Stimulated activated CD8-positive, alpha-beta memory T cell treated with anti-CD3 and anti-CD28 coated beads, Interleukin-7, amount 100 ng/mL, for 1 hour (primary cell): ENCODE results near the gene MCIDAS.

ENCODE experiments used
- DNase-seq, 2 donors: peaks; one replicate each; pipeline ENCODE4 v3.0.0-alpha.2; 2020; ENCODE audit warnings: low read depth in 2 of 2

MCIDAS gene

DNA sequence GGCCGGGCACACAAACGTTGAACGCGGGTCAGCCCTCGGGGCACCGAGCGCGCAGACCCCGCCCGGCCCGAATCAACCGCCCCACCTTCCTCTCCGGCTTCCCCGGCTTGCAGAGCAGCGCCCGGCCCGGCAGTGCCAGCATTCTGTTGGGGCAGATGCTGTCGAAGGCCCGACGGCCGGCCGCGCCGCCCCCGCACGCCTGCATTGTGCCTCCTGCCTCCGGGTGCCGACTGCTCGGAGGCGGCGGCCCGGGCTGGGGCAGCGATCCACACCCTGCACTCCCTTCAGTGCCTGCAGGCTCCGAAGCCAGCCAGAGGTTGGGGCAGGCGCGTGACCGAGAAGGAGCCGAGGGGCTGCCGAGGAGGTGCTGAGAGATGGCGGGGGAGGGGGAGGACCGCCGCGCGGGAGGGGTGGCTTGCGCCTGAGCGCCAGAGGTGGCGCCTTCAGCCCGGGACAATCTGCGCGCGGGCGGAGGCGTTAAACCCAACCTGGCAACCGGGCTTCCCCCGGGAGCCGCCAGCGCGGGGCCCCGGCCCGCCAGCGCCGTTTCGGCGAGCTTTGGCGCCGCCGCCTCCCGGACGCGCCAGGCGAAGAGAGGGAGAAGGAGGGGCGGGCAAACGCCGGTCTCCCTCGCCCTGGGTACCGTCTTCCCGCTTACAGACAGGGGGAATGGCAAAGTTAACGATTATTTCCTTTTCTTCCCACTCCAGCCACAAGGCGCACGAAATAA, at the start of gene MCIDAS:
MCIDAS (minus strand) TSS at position 382 of the 730 bp plus-strand sequence; CDS start at position 205, 177 bp downstream.
- DNase-seq, result no peak

DNA sequence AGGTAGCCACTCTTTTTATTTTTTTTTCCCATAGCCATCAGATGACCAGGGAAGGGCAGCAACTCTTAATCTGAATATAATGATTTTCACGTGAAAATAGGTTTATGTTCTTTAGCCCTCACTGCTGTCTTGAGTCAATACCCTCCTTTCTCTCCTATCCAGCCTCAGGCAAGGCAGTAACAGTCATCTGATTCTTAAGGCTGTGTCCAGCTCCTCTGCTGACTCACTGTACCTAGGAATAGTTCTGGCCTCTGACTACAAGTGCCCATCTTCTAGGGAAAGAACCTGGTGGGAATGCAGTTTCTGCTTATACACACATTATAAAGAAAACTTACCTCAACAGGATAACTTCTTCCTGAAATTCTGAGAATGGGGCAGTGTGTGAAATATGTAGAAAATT, 49.7 kb upstream of the MCIDAS start:
- no peak for DNase-seq

- DNase-seq, result no peak
These were observed 31.2 kb upstream of the MCIDAS start for GRCh38 chr5:55258339-55258738.

- no peak for DNase-seq
These were observed 27.7 kb upstream of the MCIDAS start for GRCh38 chr5:55254802-55255201.

GRCh38 chr5:55250064-55250463, 22.9 kb upstream of the MCIDAS start:
- DNase-seq, result no peak

DNA sequence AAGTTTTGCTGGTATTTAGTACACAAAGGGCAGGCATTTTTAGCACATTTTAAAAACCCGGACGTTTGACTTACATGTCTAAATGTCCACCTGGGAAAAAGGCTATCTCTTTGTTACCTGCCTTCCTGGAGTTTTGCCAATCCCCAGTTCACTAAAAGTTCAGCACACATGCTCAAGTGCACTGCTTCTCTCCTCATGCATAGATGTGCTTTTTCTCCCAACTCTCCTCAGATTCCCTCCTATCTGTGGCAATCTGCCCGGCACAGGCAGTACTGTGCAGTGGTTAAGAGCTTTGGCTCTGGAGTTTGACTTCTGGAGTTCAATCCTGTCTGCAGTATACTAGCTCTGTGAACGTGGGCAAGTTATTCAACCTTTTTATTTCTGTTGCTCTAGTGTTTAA, 14.6 kb upstream of the MCIDAS start:
- no peak for DNase-seq

GRCh38 chr5:55236800-55237199, 9.7 kb upstream of the MCIDAS start:
- DNase-seq, result no peak

DNA sequence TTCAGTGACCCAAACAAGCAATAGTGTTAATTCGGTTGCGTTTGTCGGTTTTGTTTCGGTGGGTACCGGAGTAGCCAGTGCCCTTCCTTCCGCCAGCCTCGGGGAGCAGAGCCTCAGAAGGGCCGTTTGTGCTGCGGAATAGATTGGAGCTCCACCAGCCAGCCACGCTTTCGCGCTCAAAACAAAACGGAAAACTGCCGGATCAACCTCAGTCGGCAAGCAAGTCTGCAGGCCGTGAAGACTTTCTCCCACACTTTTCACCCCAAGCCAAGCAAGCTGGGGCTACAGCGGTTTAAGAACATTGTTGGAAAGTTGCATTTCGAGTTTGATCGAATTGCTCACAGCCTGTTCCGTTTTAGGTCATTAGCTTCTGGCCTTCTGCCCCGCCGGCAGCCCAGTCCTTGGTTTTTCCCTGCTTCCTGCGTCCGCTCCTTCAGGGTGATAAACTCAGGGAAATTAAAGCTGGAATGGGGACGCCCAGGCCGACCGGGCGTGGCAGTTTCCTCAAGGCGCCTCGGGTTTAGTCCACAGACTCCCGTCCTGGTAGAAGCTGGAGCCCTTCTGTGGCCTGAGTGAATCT, 7.1 kb upstream of the MCIDAS start:
- DNase-seq, result no peak

GRCh38 chr5:55232985-55233928, 6.1 kb upstream of the MCIDAS start, which contains the start of gene CCNO:
CCNO (minus strand) TSS chr5:55233608; CDS start chr5:55233523, 85 bp downstream.
- no peak for DNase-seq

DNA sequence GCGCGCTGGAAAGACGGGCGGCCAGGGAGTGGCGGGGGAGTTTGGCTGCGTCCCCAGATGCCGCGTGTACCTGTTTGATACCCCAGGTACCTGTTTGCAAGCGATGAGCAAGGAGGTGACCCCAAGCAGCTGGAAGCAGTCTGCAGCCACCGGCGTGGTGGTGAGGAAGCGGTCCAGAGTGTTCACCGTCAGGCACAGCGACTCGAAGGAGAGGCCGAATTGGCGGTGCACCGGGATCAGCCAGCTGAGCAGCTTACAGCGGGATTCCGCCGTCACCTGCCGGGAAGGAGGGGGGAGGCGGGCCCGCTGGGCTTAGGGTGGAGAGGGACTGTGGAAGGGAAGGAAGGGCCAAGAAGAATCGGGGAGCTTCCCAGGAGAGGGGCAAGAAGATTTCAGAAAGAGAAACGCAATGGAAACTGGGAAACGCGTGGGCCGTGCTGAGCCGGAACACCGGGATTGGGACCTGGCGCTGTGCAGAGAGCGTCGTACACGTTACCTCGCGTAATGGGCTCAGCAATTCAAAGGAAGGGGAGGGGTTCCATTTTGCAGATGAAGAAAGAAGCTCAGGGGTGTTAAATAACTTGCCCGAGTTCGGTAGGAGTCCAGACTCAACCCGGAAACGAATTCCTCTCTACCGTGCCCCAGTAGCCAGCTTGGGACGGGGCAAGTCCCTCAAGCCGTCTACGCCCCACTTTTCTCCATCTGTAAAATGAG, 5.3 kb upstream of the MCIDAS start:
- no peak for DNase-seq

DNA sequence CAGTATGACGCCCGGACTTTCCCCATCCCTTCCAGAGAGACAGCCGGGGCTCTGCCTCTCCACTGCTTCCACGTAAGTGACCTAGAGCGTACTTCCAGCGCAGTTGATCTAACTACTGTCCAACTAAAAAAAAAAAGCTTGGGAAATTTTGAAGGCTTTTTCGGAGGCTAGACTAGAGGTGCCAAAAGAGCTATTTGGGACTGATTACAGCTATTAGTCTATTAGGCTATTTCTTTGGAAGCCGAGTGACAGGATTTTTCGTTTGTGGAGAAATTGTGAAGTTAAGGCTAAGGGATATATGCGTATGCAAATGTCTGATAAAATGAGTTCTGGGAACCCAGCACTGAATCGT, 4.8 kb upstream of the MCIDAS start:
- no peak for DNase-seq

- no peak for DNase-seq
These were observed 4.2 kb upstream of the MCIDAS start for GRCh38 chr5:55231029-55231918.

- no peak for DNase-seq
These were observed 3.0 kb upstream of the MCIDAS start for GRCh38 chr5:55230086-55230629.

DNA sequence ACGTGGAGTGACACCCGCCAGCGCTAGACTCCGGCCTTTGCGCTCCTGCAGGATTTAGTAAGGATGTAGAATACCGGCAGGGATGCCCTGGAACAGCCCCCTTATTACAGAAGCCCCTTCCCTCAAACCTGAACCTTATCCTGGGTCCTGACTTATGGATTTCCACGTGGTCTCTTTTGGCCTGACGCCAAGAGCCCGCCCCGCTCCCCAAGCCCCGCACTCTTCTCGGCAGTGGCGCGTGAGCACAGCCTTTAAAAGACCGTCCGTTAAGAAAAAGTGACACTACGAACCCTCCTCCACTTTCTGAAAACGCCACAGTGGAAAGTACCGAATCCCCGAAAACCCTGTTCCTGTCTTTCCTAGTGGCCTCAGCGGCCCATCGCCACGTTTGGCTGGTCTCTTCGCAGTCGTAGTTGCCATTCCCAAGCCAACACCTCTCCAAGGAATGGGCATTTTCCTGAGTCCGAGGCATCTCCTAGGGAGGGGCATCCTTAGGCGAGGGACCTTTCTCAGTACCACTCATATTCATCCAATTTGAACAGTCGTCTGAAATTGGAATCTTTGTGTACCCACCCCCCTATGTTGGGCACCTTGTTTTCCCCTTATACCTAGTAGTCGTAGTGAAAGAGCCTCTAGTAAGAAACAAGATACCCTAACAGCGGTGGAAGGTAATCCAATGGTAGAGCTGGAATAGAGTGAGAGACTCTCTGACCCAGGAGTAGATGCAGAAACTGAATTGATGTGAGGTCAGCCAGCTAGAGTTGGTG, 732 bp upstream of the MCIDAS start:
- no peak for DNase-seq

DNA sequence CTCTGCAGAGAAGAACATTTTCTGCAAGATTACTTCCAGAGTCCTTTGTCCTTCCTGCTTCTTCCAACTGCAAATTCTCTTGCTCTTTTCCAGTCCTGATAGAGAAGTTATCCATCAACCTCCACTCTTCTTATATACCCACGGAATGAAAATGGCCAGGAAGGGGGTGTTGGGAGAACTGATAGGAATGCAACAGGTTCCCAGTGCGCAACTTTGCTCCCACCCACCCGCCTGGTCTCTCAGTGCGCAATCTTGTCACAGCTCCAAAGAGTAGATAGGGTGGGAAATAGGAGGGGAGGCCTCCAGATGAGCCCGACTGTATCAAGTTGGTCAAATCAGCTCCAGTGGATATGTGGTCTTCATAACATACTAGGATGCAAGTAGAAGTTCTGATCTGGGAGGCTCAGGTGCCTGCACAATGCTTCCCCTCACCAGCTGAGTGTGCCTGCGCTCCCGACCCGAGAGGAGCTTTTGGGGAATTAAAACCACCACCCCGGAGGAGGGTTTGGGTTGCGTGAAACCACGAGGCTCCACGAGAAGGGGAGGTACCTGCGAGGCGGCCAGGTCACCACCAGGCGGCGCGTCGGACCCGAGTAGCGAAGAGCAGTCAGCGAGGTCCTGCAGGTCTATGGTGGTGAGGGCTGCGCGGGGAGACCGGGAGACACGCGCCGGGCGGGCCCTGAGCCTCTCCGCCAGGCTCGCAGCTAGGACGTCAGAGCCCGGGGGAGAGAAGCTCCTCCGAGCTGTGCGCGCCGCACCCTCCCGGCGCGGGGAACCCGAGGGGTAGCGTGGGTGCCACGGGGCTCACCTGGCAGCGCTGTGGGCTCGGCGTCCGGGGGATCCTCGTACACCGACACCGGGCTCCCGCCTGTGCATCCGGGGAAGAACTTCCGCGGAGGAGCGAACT, 835 bp downstream of the MCIDAS start:
- DNase-seq, result no peak

DNA sequence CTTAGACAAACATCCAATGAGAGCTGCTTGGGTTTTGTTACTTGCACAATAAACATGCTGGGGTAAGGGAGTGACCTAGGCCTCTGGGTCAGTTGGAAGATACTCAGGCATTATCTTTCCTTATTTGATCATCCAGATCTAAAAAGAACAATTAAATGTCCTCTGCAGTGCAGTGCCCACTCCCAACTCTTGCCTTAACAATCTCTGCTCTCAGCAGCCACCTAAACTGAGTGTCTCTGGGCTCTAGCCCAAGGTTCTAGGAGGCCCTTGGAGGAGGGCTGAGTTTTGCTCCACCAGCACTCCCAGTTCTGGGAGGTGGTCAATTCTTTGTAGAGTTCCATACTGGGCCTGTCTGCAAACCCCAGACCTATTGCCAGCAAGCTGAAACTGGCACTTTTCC, 1.8 kb downstream of the MCIDAS start:
- no peak for DNase-seq

GRCh38 chr5:55223812-55224240, 3.3 kb downstream of the MCIDAS start:
- DNase-seq, result no peak

- no peak for DNase-seq
These were observed 3.9 kb downstream of the MCIDAS start for GRCh38 chr5:55222985-55223811.
